ENCODE measurements around the gene NKAP. TPM values are rescaled to one million over a fixed set of nuclear protein-coding genes. Genes with fewer than 3 reads are reported as not detected.
"Not testable (repeated sequence)": the region's sequence is repeated elsewhere in the genome, so short reads cannot be mapped to it uniquely, and the experiment has no call there.

NKAP gene
- total RNA-seq, 1 donor, result 4.3 TPM

DNA sequence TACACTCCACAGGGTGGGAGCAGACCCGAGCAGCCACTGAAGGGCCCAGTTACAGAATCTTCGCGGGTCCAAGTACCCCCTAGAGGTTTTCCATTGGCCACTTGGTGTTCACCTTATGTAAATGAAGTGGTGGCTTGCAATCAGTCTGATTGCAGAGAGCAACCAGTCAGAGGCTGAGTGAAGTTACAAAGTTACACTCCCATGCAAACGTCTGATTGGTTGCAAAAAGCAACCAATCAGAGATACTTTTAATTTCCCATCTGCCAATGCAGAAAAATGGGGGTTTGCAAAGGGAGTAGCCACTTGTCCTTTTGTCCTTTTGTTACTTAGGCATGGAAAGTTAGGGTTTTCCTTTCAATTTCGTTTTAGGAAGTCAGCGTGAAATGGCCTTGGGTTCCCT is 27.0 kb upstream of the NKAP start:
- Histone ChIP-seq H4K20me1 (ENCODE audit: insufficient read depth, low read length) (no peaks in the 10 kb centered on the region), H3K9me3 (ENCODE audit: low read depth, low read length) (no peaks in the 10 kb centered on the region), H3K27ac (ENCODE audit: low read depth, low read length) (no peak overlapping the region), H3K4me1 (ENCODE audit: insufficient read depth, low read length) (no peaks in the 10 kb centered on the region), H2AFZ (ENCODE audit: low read length) (no peak overlapping the region), H3K4me3 (ENCODE audit: insufficient read depth, low read length) (no peak overlapping the region), H3K79me2 (ENCODE audit: insufficient read depth, low read length) (no peaks in the 10 kb centered on the region), H3K4me2 (ENCODE audit: insufficient read depth, low read length) (no peak overlapping the region), H3K27me3 (ENCODE audit: insufficient read depth, low read length) (no peaks in the 10 kb centered on the region), H3K36me3 (ENCODE audit: insufficient read depth, low read length) (no peaks in the 10 kb centered on the region)
- no peak for TF ChIP-seq CTCF (IDR thresholded peaks at IDR 0.05; ENCODE audit: extremely low read depth, low read depth, low read length)
- DNase-seq (ENCODE audit: insufficient read length, low spot score, missing footprints), result no peak

DNA sequence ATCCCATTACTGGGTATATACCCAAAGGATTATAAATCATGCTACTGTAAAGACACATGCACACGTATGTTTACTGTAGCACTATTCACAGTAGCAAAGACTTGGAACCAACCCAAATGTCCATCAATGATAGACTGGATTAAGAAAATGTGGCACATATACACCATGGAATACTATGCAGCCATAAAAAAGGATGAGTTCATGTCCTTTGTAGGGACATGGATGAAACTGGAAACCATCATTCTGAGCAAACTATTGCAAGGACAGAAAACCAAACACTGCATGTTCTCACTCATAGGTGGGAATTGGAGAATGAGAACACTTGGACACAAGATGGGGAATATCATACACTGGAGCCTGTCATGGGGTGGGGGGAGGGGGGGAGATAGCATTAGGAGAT is 23.3 kb upstream of the NKAP start:
- H3K36me3 ChIP-seq (ENCODE audit: insufficient read depth, low read length); H3K27me3 ChIP-seq (ENCODE audit: insufficient read depth, low read length); H3K27ac ChIP-seq (ENCODE audit: low read depth, low read length); H3K4me1 ChIP-seq (ENCODE audit: insufficient read depth, low read length); DNase-seq (ENCODE audit: insufficient read length, low spot score, missing footprints); H3K79me2 ChIP-seq (ENCODE audit: insufficient read depth, low read length); H4K20me1 ChIP-seq (ENCODE audit: insufficient read depth, low read length); H3K9me3 ChIP-seq (ENCODE audit: low read depth, low read length); H2AFZ ChIP-seq (ENCODE audit: low read length); H3K4me2 ChIP-seq (ENCODE audit: insufficient read depth, low read length); H3K4me3 ChIP-seq (ENCODE audit: insufficient read depth, low read length): not testable (repeated sequence)

DNA sequence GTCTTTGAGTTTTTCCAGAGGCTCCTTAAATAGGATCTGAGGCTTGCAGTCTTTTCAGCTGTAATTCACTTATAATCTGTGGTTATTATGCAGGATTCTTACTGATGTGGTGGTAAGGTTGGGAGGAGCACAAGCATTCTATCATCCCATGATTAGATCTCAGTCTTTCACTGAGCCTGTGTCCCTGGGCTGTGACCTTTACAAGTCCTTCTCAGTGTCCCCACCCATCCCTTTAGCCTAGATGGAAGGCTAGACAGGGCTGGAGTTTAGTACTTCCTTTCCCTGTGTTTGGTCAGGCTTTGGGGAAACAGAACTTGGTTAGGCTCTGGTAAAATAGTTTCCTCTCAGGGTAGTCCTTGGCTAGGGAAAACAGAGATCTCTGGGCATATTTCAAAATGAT is 17.1 kb upstream of the NKAP start:
- no peak for TF ChIP-seq CTCF (IDR thresholded peaks at IDR 0.05; ENCODE audit: extremely low read depth, low read depth, low read length)
- H3K27me3 ChIP-seq (ENCODE audit: insufficient read depth, low read length), result no peaks in the 10 kb centered on the region
- DNase-seq (ENCODE audit: insufficient read length, low spot score, missing footprints), result no peak
- H4K20me1 ChIP-seq (ENCODE audit: insufficient read depth, low read length), result no peaks in the 10 kb centered on the region
- H3K9me3 ChIP-seq (ENCODE audit: low read depth, low read length), result no peaks in the 10 kb centered on the region
- H3K4me3 ChIP-seq (ENCODE audit: insufficient read depth, low read length), result no peak overlapping the region
- H3K36me3 ChIP-seq (ENCODE audit: insufficient read depth, low read length), result no peaks in the 10 kb centered on the region
- H3K4me1 ChIP-seq (ENCODE audit: insufficient read depth, low read length), result no peaks in the 10 kb centered on the region
- H3K79me2 ChIP-seq (ENCODE audit: insufficient read depth, low read length), result no peaks in the 10 kb centered on the region
- no peak overlapping the region for H2AFZ ChIP-seq (ENCODE audit: low read length)
- no peak overlapping the region for H3K4me2 ChIP-seq (ENCODE audit: insufficient read depth, low read length)
- H3K27ac ChIP-seq (ENCODE audit: low read depth, low read length), result no peak overlapping the region

GRCh38 chrX:119955807-119956570 is 12.4 kb upstream of the NKAP start:
- H4K20me1 ChIP-seq (ENCODE audit: insufficient read depth, low read length); H3K4me2 ChIP-seq (ENCODE audit: insufficient read depth, low read length); H2AFZ ChIP-seq (ENCODE audit: low read length); DNase-seq (ENCODE audit: insufficient read length, low spot score, missing footprints); H3K27me3 ChIP-seq (ENCODE audit: insufficient read depth, low read length); H3K27ac ChIP-seq (ENCODE audit: low read depth, low read length); H3K79me2 ChIP-seq (ENCODE audit: insufficient read depth, low read length); H3K4me1 ChIP-seq (ENCODE audit: insufficient read depth, low read length); H3K4me3 ChIP-seq (ENCODE audit: insufficient read depth, low read length); H3K36me3 ChIP-seq (ENCODE audit: insufficient read depth, low read length); H3K9me3 ChIP-seq (ENCODE audit: low read depth, low read length): not testable (repeated sequence)

- no peaks in the 10 kb centered on the region for H4K20me1 ChIP-seq (ENCODE audit: insufficient read depth, low read length)
- no peak for DNase-seq (ENCODE audit: insufficient read length, low spot score, missing footprints)
- H3K27me3 ChIP-seq (ENCODE audit: insufficient read depth, low read length), result no peaks in the 10 kb centered on the region
- no peaks in the 10 kb centered on the region for H3K79me2 ChIP-seq (ENCODE audit: insufficient read depth, low read length)
- no peak overlapping the region for H3K4me2 ChIP-seq (ENCODE audit: insufficient read depth, low read length)
- no peak for TF ChIP-seq CTCF (IDR thresholded peaks at IDR 0.05; ENCODE audit: extremely low read depth, low read depth, low read length)
- H3K4me3 ChIP-seq (ENCODE audit: insufficient read depth, low read length), result no peak overlapping the region
- H3K36me3 ChIP-seq (ENCODE audit: insufficient read depth, low read length), result no peaks in the 10 kb centered on the region
- H3K4me1 ChIP-seq (ENCODE audit: insufficient read depth, low read length), result no peaks in the 10 kb centered on the region
- no peak overlapping the region for H2AFZ ChIP-seq (ENCODE audit: low read length)
- H3K9me3 ChIP-seq (ENCODE audit: low read depth, low read length), result no peaks in the 10 kb centered on the region
- H3K27ac ChIP-seq (ENCODE audit: low read depth, low read length), result no peak overlapping the region
Measured at GRCh38 chrX:119954374-119954773, 10.8 kb upstream of the NKAP start.
